GM15510 (cell line): ENCODE measurements around the gene UGT3A2.

Source experiments
- POLR2A ChIP-seq: IDR thresholded peaks from 3 replicates; pipeline ENCODE4 v1.6.1; 2011; ENCODE audit warnings: borderline replicate concordance; ENCODE audit not compliant: insufficient read length; ENCODE audit errors: extremely low read depth

Gene UGT3A2

DNA sequence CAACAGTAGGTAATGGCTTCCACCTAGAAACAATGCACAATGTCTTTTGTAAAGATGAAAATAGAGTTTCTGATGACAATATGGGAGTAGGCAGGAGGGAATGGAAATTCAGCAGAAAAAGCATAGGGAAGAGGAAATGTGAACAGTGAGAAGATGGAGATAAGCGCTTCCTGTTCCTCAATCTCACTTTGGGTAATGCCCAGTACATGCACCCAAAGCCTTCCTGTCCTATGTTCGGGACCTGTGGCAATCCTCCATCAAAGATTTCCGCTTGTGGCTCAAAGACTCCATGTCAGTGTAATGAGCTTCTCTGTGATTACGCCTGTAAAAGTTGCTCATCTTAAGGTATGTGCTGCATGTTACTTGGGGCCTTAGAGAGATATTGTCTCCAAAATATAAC, 78.2 kb downstream of the UGT3A2 start:
- no peak for TF ChIP-seq POLR2A

DNA sequence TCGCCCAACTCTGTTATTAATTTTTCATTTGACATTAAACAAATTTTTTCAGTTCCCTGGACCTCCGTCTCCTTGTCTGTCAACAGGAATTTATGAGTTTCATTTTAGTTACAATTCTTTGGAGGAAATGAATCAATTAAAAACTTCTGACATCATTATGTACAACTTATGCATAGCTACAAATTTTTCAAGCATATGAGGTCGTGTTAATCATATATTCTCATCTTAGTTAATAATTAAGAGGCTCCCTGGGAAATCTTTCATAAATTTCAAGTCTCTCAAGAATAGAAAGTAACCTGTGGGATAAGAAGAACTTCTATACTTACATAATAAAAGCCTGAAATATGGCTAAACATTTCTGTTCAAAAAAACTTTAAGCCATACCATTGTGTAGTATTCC, 78.9 kb downstream of the UGT3A2 start:
- no peak for TF ChIP-seq POLR2A
